GM19372 (cell line): ENCODE results near the gene PRXL2C.
"Not testable (repeated sequence)": the region's sequence is repeated elsewhere in the genome, so short reads cannot be mapped to it uniquely, and the experiment has no call there.

ENCODE experiments used
- ATAC-seq: cut with Tn5 transposase; IDR thresholded peaks from one replicate; pipeline ENCODE4 v1.9.1; 2021; ENCODE audit warnings: mild to moderate bottlenecking, low read depth, moderate library complexity; ENCODE audit not compliant: unreplicated experiment

PRXL2C gene

DNA sequence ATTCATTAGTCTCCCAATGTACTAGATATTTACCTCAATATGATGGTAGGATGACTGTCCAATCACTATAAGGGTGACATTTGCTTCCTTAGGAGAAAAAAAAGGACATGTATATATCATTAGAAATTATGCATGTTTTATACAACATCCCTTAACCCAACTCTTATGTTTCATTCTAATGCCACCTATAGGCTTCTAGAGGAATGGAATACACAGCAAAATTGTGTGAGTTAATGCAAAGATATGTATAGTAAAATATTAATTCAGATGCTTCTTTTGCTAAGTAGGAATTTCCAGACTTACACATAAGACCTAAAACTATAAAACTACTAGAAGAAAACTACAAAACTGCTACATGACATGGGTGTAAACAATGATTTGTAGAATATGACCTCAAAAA lies 3.5 kb downstream of the PRXL2C start:
- no peak for ATAC-seq

GRCh38 chr9:96649620-96650324 lies 5.3 kb downstream of the PRXL2C start:
- ATAC-seq, result no peak

DNA sequence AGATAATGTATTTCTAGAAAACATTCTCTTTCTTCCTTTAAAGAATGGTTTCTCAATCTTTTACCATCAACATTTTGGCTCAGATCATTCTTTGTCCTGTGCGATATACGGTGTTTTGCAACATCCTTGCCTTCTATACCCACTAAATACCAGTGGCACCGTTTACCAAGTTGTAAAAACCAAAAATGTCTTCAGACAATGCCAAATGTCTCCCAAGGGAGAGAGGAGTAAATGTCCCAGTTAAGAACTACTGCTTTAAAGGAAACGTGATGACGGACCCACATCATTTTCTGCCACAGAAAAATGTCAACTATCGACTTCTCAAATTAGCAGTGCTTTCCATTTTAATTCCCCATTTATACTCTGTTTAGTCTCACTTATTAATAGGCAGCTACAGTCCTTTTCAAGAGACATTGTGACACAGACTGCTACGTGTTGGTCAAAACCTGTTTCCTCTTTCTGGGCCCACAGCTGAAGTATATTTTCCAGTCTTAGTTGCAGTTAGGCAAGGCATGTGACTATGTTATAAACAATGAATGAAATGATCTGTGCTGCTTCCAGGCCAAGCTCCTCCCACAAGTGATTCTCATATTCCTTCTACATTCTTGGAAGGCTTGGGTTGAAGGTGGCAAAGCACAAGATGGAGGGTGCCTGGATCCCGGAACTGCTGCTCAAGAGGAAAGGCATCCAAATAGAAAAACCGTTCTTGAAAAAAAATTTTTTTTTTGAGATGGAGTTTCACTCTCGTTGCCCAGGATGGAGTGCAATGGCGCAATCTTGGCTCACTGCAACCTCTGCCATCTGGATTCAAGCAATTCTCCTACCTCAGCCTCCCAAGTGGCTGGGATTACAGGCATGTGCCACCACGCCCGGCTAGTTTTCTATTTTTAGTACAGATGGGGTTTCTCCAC lies 8.8 kb downstream of the PRXL2C start:
- ATAC-seq, result no peak

GRCh38 chr9:96644137-96644536 lies 11.0 kb downstream of the PRXL2C start:
- no peak for ATAC-seq

- no peak for ATAC-seq
These were observed 13.6 kb downstream of the PRXL2C start for GRCh38 chr9:96641514-96641913.

- no peak for ATAC-seq
These were observed 16.3 kb downstream of the PRXL2C start for GRCh38 chr9:96638606-96639364.

DNA sequence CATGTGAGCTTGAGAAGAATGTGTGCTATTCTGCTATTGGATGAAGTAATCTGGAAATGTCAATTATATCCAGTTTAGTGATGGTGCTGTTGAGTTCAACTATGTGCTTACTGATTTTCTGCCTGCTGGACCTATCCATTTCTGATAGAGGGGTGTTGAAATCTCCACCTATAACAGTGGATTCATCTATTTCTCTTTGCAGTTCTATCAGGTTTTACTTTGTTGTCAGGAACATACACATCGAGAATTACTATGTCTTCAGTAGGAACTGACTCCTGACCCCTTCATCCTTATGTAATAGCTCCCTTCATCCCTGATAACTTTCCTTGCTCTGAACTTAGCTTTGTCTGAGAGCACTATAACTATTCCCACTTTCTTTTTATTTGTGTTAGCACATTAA lies 18.7 kb downstream of the PRXL2C start:
- ATAC-seq, result no peak

DNA sequence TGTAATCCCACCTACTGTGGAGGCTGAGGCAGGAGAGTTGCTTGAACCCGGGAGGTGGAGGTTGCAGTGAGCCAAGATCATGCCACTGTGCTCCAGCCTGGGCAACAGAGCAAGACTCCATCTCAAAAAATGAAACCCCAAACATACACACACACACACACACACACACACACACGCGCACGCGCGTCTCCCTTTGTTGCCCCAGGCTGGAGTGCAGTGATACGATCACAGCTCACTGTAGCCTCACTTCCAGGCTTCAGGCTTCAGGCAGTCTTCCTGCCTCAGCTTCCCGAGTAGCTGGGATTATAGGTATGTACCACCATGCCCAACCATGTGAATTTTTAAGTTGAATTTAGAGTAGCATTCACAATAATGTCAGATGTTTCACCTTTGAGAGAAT lies 21.5 kb downstream of the PRXL2C start:
- not testable (repeated sequence) for ATAC-seq

GRCh38 chr9:96626912-96627311 lies 28.2 kb downstream of the PRXL2C start:
- ATAC-seq, result no peak

- no peak for ATAC-seq
These were observed 33.5 kb downstream of the PRXL2C start for GRCh38 chr9:96621618-96622017.

- ATAC-seq, result no peak
These were observed 34.3 kb downstream of the PRXL2C start for GRCh38 chr9:96620832-96621269.

GRCh38 chr9:96620181-96620514 lies 35.0 kb downstream of the PRXL2C start:
- ATAC-seq, result no peak

DNA sequence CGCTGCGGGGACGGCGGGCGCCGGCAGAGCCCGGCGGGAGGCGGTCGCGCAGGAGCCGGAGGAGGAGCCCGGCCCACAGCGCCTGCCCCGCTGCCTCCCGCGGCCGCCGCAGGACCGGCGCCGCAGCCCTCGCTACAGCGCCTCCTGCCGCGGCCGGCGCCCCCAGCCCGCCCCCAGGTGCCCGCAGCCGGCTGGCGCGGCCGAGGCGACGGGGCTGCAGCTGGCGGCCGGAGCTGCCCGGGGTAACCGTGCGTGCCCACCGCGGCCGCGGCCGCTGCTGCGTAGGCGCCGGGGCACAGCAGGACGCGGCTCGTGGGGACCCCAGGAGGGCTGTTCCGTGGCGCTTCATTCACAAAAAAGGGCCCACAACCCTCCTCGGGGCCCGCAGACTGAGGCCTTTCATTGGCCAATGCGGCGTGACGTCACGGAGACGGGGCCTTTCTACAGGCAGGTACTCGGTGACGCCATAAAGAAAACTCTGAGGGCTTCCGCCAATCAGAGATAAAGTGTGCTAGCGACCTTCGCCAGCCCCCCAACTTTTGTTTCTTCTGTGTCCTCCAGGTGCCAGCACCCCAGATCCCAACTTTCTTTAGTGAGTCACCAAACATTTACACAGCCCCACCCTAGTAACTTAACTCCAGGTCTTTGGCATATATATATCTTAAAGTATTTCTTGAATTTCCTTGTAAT lies 35.5 kb downstream of the PRXL2C start, which contains the start of gene CDC14B:
Gene CDC14B, minus strand, starts transcription at position 353 of the 690 bp plus-strand sequence. CDS start 465 bp downstream, outside the sequence.
- ATAC-seq, result peak; percentile 74

DNA sequence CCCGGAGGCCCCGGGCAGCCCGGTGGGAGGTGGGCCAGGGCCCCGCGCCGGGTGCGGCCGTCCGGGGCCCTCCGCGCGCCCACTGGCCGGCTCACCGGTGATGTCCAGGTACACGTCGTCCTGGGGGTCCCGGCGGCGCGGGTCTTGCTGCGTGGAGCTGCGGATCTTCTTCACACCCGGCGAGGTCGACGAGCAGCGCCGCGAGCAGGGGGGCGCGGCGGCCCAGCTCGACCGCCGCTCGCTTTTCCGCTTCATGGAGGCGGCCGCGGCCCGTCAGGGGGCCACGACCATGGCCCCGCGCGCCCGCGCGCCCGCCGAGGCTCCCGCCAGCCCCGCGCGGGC lies 36.0 kb downstream of the PRXL2C start:
- no peak for ATAC-seq

GRCh38 chr9:96618209-96619123 lies 36.7 kb downstream of the PRXL2C start:
- ATAC-seq, result no peak

DNA sequence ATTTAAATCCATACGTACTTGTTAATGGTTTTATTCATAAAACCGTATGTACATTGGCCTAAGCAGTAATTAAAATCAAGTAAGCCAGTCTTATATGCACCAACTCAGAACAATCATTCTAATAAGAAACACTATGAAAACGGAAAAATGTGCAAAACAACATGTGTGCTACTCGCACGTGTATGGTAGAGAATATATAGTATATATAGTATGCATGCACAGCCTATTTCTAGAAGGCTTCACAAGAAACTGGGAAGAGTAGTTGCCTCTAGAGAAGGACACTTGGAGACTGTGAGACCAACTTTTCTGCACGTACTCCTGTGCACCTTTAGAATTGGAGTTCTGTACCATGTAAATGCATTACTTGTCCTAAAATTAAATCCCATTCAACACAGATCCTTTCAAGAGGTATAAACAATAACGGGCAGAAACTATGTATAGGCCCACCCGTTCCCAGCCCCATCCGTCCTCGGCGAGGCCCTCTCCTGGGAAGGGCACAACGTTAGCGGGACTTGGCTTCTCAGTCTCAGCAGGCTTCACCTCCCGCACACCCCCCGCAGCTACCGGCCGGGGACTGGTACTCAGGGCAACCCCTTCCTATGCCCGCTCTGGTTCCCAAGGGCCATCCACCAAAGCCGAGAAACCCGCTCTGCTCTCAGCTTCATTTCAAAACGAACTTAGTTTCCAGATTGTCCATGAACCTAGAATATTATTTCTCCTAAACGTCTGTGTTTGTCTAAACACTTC lies 37.5 kb downstream of the PRXL2C start:
- ATAC-seq, result no peak

DNA sequence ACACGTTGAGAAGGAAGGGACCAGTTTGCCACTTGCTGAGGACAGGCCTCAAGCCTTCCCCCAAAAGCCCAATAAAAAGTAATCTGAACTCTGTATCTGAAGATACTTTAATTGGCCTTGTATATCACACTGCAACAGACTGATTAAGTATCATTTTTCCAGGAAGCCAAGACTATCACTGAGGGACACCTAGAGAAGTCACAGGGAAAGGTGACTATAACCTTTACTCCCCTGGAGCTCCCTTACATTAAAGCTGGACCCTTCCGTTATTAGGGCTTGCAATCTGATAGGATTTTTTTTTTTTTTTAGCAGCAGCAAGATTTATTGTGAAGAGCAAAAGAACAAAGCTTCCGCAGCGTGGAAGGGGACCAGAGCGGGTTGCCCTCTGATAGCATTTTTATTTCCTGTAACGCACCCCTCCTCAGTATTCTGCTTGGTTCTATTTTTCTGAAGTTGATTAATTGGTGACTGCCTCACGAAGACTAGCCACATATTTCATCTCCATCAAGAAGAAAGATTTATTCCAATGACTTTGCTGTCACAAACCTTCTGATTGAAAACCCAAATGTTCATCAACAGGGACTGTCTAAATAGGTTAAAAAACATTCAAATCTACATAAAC lies 38.2 kb downstream of the PRXL2C start:
- no peak for ATAC-seq

DNA sequence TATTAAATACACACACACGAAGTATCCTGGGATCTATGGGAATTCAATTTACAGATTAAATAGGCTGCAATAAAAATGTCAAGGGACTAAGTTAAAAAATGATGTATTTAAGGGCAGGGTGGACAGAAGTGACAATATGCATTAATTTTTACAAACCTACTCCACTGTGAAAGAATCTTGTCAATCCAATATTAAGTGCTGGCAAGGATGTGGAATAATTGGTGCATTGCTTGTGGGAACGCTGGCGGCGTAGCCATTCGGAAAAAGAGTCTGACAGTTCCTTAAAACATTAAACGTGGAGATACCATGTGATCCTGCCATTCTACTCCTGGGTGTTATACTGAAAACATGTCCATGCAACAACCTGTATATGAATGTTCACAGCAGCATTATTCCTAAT lies 39.7 kb downstream of the PRXL2C start:
- ATAC-seq, result no peak
